ENCODE results near the gene NAA20.

Gene NAA20

DNA sequence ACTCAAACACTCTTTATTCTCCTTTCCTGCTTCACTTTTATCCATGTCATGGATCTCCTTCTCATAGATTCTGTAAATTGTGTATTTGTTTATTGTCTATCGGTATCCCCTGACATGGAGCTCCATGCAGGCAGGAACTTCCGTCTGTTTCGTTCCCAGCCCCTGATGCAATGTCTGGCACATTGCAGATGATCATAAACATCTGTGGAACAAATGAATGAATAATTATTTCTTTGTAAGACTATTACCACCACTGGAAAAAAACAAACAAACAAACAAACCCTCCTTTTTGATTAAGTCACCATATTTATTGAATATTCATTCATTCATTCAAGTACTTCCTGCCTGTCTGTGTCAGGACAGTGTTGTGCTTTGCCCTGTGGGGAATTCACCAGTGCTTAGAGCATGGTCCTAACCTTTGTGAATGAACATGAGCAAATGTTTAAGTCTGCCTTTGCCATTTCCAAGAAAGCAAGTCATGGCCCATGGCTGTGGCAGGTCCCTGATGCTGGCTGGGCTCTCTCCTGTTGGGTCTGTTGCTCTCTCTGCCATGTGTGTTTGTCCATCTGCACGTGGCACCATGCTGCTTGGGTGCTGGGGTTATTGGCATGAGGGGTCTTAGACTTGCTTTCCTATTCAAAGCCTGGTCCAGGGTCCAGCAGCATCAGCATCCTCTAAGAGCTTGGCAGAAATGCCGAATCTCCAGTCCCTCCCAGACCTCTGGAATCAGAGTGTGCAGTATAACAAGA lies 47.5 kb upstream of the NAA20 start:
- H3K27ac ChIP-seq: no peak overlapping the region
- no peaks in the 10 kb centered on the region for H3K27me3 ChIP-seq

GRCh38 chr20:19970256-19970765 lies 46.9 kb upstream of the NAA20 start:
- Histone ChIP-seq H3K36me3 (peaks cover 4 to 43% (median 38%) of the 10 kb centered on the region in 3 donors), H3K4me1 (peaks cover 0 to 26% (median 15%) of the 10 kb centered on the region in 4 donors), H3K27me3 (no peaks in the 10 kb centered on the region), H3K27ac (peak overlapping the region in 1 of 2 donors; percentile 12), H3K9me3 (no peaks in the 10 kb centered on the region), H3K4me3 (no peak overlapping the region)
- intact Hi-C loops (cut with DNase I; ENCODE audit: low total_unique reads): no loop called here
- TF ChIP-seq CTCF (IDR thresholded peaks at IDR 0.05): no peak
- DNase-seq: no peak

More for the DNA sequence above, 47.5 kb upstream of the NAA20 start:
- H3K4me1 ChIP-seq: peaks cover 0 to 25% (median 15%) of the 10 kb centered on the region in 4 donors
- intact Hi-C loops (cut with DNase I; ENCODE audit: low total_unique reads): no loop called here
- no peak for DNase-seq
- no peaks in the 10 kb centered on the region for H3K9me3 ChIP-seq
- TF ChIP-seq CTCF (IDR thresholded peaks at IDR 0.05): no peak
- no peak overlapping the region for H3K4me3 ChIP-seq
- H3K36me3 ChIP-seq: peaks cover 4 to 49% (median 44%) of the 10 kb centered on the region in 3 donors

- TF ChIP-seq CTCF (IDR thresholded peaks at IDR 0.05): no peak
- Histone ChIP-seq H3K4me3 (no peak overlapping the region), H3K27ac (no peak overlapping the region), H3K36me3 (peaks cover 4 to 36% (median 32%) of the 10 kb centered on the region in 3 donors), H3K4me1 (peaks cover 0 to 30% (median 15%) of the 10 kb centered on the region in 4 donors), H3K9me3 (no peaks in the 10 kb centered on the region), H3K27me3 (no peaks in the 10 kb centered on the region)
- DNase-seq: no peak
- intact Hi-C loops (cut with DNase I; ENCODE audit: low total_unique reads): no loop called here
Observed at GRCh38 chr20:19971116-19971515, 46.0 kb upstream of the NAA20 start.

GRCh38 chr20:19973961-19974629 lies 43.1 kb upstream of the NAA20 start:
- Histone ChIP-seq H3K36me3 (peaks cover 4 to 24% (median 17%) of the 10 kb centered on the region in 3 donors), H3K4me3 (peak overlapping the region; percentile 66 to 68), H3K27ac (peak overlapping the region; percentile 85 to 87), H3K27me3 (no peaks in the 10 kb centered on the region), H3K9me3 (no peaks in the 10 kb centered on the region), H3K4me1 (peaks cover 0 to 60% (median 37%) of the 10 kb centered on the region in 4 donors)
- DNase-seq: peak; percentile 94 to 96
- TF ChIP-seq CTCF (IDR thresholded peaks at IDR 0.05): no peak
- intact Hi-C loops (cut with DNase I; ENCODE audit: low total_unique reads): no loop called here

- Histone ChIP-seq H3K27me3 (no peaks in the 10 kb centered on the region), H3K27ac (peak overlapping the region; percentile 85 to 87), H3K9me3 (no peaks in the 10 kb centered on the region), H3K4me3 (peak overlapping the region; percentile 66 to 68), H3K4me1 (peaks cover 0 to 67% (median 44%) of the 10 kb centered on the region in 4 donors), H3K36me3 (peaks cover 4 to 16% (median 13%) of the 10 kb centered on the region in 3 donors)
- peak; percentile 92 to 98 for DNase-seq
- intact Hi-C loops (cut with DNase I; ENCODE audit: low total_unique reads): no loop called here
- no peak for TF ChIP-seq CTCF (IDR thresholded peaks at IDR 0.05)
Observed at GRCh38 chr20:19974630-19975435, 42.3 kb upstream of the NAA20 start.

Measured in tibial artery (tissue), 4 donors.